GM18502 (cell line): ENCODE data around the gene PALMD.
A peak's percentile ranks its signal among the peaks of the same experiment; 100 is the strongest.

Experiments
- ATAC-seq: cut with Tn5 transposase; IDR thresholded peaks from one replicate; pipeline ENCODE4 v1.9.1; 2021; ENCODE audit warnings: mild to moderate bottlenecking; ENCODE audit not compliant: unreplicated experiment, poor library complexity

Gene PALMD

GRCh38 chr1:99682291-99682751, 36.4 kb downstream of the PALMD start:
- no peak for ATAC-seq

GRCh38 chr1:99685516-99686180, 39.7 kb downstream of the PALMD start:
- peak; percentile 95 for ATAC-seq

DNA sequence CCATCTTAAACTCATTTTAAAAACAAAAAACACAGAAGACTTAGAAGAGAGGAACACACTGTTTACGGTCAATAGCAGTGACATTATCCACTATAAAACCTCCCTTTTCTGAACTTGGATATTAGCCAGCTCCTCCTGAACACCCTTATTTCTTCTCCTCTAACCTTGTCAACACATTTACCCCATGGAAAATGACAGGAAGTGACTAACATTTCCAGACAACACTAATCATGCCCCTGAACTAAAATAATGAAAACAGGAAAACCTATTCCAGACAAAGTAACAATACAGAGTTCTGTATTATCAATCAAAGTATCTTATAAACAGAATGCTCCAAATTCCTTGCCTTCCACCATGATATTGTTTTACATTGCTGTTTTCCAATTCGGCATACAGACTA, 45.3 kb downstream of the PALMD start:
- ATAC-seq, result no peak

DNA sequence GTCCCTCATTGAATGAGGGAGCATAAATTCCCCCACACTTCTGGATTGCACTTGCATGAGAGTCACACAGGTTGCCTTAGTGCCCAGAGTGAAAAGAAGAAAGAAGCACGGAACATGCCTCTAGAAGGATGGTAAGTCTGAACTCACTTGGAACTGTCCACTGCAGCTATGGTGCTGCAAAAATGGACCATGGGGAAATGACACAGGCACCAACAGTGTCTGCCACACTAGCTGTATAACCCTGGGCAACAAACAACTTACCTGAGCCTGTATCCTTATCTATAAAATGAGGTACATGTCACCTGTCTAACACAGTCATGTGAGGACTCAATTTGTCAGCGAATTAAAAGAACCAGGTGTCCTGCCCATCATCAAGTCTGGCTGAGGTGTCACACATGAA, 50.7 kb downstream of the PALMD start:
- no peak for ATAC-seq

DNA sequence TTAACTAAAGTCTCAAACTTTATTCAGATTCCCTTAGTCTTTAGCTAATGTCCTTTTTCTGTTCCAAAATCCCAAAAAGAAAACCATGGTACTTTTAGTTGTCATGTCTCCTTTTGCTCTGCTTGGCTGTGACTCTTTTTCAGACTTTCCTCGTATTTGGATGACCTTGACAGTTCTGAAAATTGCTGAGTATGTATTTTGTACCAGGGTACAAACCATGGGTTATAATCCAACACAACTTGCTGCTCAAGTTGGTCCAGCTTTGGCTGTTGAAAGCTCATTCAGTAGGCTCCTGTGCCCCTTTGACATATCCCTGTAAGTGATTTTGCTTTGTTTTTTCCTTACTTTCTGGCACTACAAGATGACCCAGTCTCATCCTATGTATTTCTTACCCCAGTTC, 51.7 kb downstream of the PALMD start:
- no peak for ATAC-seq

DNA sequence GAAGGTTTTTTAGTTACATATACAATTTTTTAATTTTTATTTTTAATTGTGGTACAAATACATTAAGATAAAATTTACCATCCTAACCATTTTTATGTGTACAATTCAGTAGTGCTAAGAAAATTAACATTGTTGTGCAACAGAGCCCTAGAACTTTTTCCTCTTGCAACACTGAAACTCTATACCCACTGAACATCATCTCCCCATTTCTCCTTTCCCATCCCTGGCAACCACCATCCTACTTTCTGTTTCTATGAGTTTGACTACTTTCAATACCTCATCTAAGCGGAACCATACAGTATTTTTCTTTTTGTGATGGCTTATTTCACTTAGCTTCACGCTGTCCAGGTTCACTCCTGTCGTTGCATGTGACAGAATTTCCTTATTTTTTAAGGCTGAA, 54.1 kb downstream of the PALMD start:
- ATAC-seq, result no peak

GRCh38 chr1:99702221-99702620, 56.3 kb downstream of the PALMD start:
- no peak for ATAC-seq

GRCh38 chr1:99704356-99704816, 58.5 kb downstream of the PALMD start:
- no peak for ATAC-seq

GRCh38 chr1:99705385-99705784, 59.5 kb downstream of the PALMD start:
- no peak for ATAC-seq

DNA sequence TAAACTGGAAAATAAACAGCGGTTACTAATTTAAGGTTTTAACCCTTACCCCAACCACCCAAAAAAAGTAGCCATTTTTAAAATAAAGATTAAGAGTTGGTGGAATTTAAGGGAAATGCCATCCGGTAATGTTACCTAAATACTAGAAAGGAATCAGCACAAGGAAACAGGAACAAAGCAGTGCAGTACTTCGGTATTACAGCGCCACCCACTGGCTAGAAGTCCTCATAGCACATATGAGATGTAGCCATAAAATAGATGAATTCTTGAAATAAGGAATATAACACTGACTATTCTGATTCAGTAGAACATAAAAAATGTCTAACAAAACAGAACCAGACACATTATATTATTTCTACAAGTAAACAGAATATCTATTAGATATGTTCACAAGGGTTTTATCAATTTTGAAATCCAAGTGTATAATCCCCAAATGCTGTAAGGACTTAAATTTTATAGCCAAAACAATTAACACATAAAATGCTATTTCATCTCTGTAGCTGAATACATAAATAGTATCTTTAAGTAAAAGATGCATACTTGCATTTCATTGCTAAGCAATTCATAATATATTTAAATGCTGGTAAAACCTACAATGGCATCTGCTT, 61.7 kb downstream of the PALMD start:
- ATAC-seq, result peak; percentile 87

- no peak for ATAC-seq
Measured at GRCh38 chr1:99710994-99711393, 65.1 kb downstream of the PALMD start.

DNA sequence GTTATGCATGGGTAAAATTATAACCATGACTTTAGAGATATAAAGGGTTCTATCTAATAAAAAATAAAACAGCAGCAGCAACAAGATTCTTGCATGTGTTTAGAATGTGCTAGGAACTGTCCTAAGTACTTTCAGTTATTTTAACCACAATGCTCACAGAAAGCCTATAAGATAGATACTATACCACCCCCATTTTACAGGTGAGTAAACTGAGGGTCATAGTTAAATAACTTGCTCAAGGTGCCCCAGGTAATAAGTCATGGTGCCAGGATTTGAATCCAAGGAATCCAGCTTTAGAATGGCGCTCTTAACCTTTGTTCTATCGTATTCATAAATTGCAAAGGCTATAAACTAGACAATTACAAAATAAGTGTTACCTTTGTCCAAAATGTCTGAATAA, 67.1 kb downstream of the PALMD start:
- no peak for ATAC-seq

- no peak for ATAC-seq
Measured at GRCh38 chr1:99717005-99717404, 71.1 kb downstream of the PALMD start.

GRCh38 chr1:99723251-99723650, 77.3 kb downstream of the PALMD start:
- ATAC-seq, result no peak

DNA sequence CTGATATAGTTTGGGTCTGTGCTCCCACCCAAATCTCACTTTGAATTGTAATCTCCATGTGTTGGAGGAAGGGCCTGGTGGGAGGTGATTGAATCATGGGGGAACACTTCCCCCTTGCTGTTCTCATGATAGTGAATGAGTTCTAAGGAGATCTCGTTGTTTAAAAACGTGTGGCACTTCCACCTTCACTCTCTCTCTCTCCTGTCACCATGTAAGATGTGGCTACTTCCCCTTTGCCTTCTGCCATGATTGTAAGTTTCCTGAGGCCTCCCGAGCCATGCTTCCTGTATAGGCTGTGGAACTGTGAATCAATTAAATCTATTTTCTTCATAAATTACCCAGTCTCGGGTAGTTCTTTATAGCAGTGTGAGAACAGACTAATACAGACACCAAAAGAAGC, 80.1 kb downstream of the PALMD start:
- ATAC-seq, result no peak

DNA sequence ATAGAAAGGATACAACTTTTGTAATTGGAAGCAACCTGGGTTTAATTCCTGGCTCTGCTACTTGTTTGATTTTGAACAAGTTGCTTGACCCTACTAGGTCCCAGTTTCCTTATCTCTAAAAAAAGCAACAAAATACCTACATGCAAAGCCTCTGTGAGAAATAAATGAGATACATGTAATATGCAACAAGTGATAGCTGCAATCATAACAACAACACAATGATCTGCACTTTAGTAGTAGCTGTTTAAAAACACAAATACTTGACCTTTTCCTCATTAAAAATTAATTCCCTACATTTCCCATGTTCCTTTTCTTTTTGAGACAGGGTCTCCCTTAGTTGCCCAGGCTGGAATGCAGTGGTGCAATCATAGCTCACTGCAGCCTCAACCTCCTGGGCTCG, 80.5 kb downstream of the PALMD start:
- no peak for ATAC-seq

DNA sequence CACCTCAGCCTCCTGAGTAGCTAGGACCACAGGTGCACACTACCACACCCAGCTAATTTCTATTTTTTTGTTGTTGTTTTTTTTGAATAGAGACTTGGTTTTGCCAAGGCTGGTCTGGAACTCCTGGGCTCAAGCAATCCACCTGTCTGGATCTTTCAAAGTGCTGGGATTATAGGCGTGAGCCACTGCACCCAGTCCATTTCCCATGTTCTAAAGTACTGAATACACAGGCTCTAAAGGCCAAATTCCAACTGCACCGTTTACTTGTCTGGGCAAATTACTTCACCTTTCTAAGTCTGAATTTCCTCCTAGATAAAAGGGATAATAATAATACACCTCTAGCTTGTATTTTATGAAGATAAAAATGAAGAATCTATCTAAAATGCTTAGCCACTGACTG, 80.9 kb downstream of the PALMD start:
- no peak for ATAC-seq

- no peak for ATAC-seq
Measured at GRCh38 chr1:99727575-99728185, 81.8 kb downstream of the PALMD start.

GRCh38 chr1:99728494-99729235, 82.8 kb downstream of the PALMD start:
- ATAC-seq, result peak; percentile 45

DNA sequence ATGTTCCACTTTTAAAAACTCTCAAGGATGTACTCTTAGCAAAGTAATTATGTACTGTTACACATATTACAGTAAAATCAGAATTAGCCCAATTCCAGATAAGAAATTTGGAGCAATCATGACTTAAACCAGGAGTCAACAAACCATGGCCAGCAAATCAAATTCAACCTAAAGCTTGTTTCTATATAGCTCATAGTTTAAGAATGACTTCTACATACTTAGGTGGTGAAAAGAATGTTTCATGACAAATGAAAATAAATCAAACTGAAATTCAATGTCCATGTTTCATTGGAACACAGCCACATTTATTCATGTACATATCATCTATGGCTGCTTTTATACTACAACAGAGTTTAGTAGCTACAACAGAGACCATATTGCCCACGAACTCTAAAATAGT, 85.5 kb downstream of the PALMD start:
- peak; percentile 63 for ATAC-seq

DNA sequence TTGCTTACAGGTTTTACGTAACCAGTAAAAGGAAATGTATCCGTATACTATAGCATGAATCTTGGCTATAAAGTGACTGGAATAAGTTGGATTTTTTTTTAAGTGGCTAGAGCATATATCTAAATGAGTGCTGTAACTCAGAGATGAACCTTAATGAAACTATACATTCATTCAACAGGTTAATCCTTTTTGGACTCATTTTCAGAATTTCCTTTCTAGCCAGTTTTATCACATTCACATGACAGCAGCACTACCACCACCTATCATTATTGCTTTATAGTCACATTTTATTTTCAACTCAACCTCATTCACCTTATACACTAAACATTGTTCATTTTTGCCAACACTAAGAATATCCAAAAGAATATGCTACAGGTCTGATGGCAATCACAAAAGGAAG, 89.9 kb downstream of the PALMD start:
- ATAC-seq, result no peak
